HepG2 (cell line): ENCODE data around the gene CFAP221. TPM values are rescaled to one million over a fixed set of nuclear protein-coding genes. Genes with fewer than 3 reads are reported as not detected.
A peak's percentile ranks its signal among the peaks of the same experiment; 100 is the strongest.

Experiments used
- ATAC-seq: fragments of 200-7000 bp; cut with Tn5 transposase; 3 replicates; pipeline ENCODE4 v1.9.1; 2020; ENCODE audit warnings: mild to moderate bottlenecking, moderate library complexity
- BruUV-seq: library from RNA; stranded (reverse); fragments of 400-500 nt; replicated peaks from 2 replicates; lab custom pipeline; 2021; lab: Mats Ljungman, UMichigan
- CTCF ChIA-PET: fragments of 300-600 bp; formaldehyde crosslinking; extraction: SDS; loops from one replicate; lab custom pipeline; 2021; ENCODE audit warnings: low total read pairs, inconsistent platforms, low intra/inter-chr PET ratio; lab: Yijun Ruan, JAX
- POLR2A ChIA-PET: fragments of 350-600 bp; sonication (Branson Sonifier 250); formaldehyde crosslinking; loops from one replicate; lab custom pipeline; 2020; ENCODE audit warnings: antibody characterized with exemption, inconsistent platforms; lab: Yijun Ruan, JAX
- DNase-seq: peaks from one replicate; pipeline ENCODE4 v3.0.0-alpha.2; 2015; ENCODE audit warnings: low spot score
- FAIRE-seq: peaks from 3 replicates; lab custom pipeline; 2011; peaks lifted over from hg19 to GRCh38; lab: Jason Lieb, UNC
- H2AFZ ChIP-seq: one replicate; pipeline ENCODE4 v1.6.1; 2011; ENCODE audit warnings: low read length, inconsistent platforms
- H3K27ac ChIP-seq: fragments of 300-600 bp; 3 replicates; pipeline ENCODE4 v1.8.0; 2011; ENCODE audit warnings: mixed run types, mild to moderate bottlenecking, mixed read lengths, low read length, inconsistent platforms; ENCODE audit not compliant: insufficient read depth; ENCODE audit errors: extremely low read length
- H3K27me3 ChIP-seq, 2 experiments: fragments of 200-600 bp in 1 of 2; 2 replicates in 1 of 2; 3 replicates in 1 of 2; pipeline versions ENCODE4 v1.6.0 to v1.8.0; 2011; ENCODE audit warnings: low read length in 2 of 2, mild to moderate bottlenecking in 2 of 2, moderate library complexity in 2 of 2, inconsistent platforms in 1 of 2; ENCODE audit not compliant: insufficient read depth in 2 of 2, control insufficient read depth in 1 of 2
- H3K36me3 ChIP-seq, 2 experiments: fragments of 200-600 bp in 1 of 2; replicated peaks in 1 of 2; 2 replicates in 1 of 2; 3 replicates in 1 of 2; pipeline versions ENCODE4 v1.5.1 to v1.8.0; 2011; ENCODE audit warnings: low read length in 2 of 2, inconsistent platforms in 1 of 2; ENCODE audit not compliant: insufficient read depth in 2 of 2, control insufficient read depth in 1 of 2
- H3K4me1 ChIP-seq: 2 replicates; pipeline ENCODE4 v1.5.1; 2012; ENCODE audit warnings: low read length, inconsistent platforms; ENCODE audit not compliant: insufficient read depth
- H3K4me2 ChIP-seq: 2 replicates; pipeline ENCODE4 v1.6.0; 2011; ENCODE audit warnings: low read depth, low read length, inconsistent platforms
- H3K4me3 ChIP-seq, 3 experiments: fragments of 200-600 bp in 1 of 3; sonication (generic), shearing (Covaris generic) in 1 of 3; replicated peaks in 1 of 3; 2 replicates each; pipeline ENCODE4 v1.5.1; 2011 to 2016; ENCODE audit warnings: low read length in 3 of 3, inconsistent platforms in 2 of 3, low read depth in 2 of 3, mild to moderate bottlenecking in 2 of 3, control low read depth in 1 of 3, mixed read lengths in 1 of 3; ENCODE audit not compliant: insufficient read depth in 1 of 3
- H3K79me2 ChIP-seq: one replicate; pipeline ENCODE4 v1.6.1; 2011; ENCODE audit warnings: low read length, inconsistent platforms; ENCODE audit not compliant: insufficient read depth
- H3K9ac ChIP-seq: 2 replicates; pipeline ENCODE4 v1.6.0; 2011; ENCODE audit warnings: mild to moderate bottlenecking, low read depth, low read length, inconsistent platforms; ENCODE audit not compliant: insufficient read depth
- H3K9me3 ChIP-seq: 2 replicates; pipeline ENCODE4 v1.5.1; 2012; ENCODE audit warnings: mild to moderate bottlenecking, low read length
- H4K20me1 ChIP-seq: 2 replicates; pipeline ENCODE4 v1.6.0; 2011; ENCODE audit warnings: inconsistent platforms, mild to moderate bottlenecking, low read length, moderate library complexity; ENCODE audit not compliant: insufficient read depth
- FOXP4 ChIP-seq: sonication (generic); formaldehyde crosslinking; IDR thresholded peaks from 2 replicates; pipeline ENCODE4 v1.4.0; 2020; ENCODE audit warnings: missing genetic modification reagents
- KMT2A ChIP-seq: sonication (generic); formaldehyde crosslinking; IDR thresholded peaks from 2 replicates; pipeline ENCODE4 v1.4.0; 2020; ENCODE audit warnings: missing genetic modification reagents
- MAFK ChIP-seq, 2 experiments: IDR thresholded peaks in 1 of 2; conservative IDR thresholded peaks in 1 of 2; 2 replicates each; pipeline ENCODE4 v1.6.1; 2011; ENCODE audit warnings: improper control_type of control experiment in 2 of 2, low read length in 2 of 2
- MATR3 ChIP-seq: sonication (generic); formaldehyde crosslinking; IDR thresholded peaks from 2 replicates; pipeline ENCODE4 v1.4.0; 2020; ENCODE audit warnings: missing genetic modification reagents
- MBNL3 ChIP-seq: fragments of 250-450 bp; sonication (Bioruptor Pico); conservative IDR thresholded peaks from 2 replicates; pipeline ENCODE4 v1.8.0; 2022; ENCODE audit warnings: mild to moderate bottlenecking, inconsistent platforms
- NFATC3 ChIP-seq: sonication (generic); formaldehyde crosslinking; IDR thresholded peaks from 2 replicates; pipeline ENCODE4 v1.5.1; 2020; ENCODE audit warnings: mild to moderate bottlenecking, missing genetic modification reagents
- POLR2AphosphoS2 ChIP-seq: IDR thresholded peaks from 2 replicates; pipeline ENCODE4 v1.6.1; 2011; ENCODE audit warnings: low read depth, low read length, improper control_type of control experiment
- SP140L ChIP-seq: sonication (generic); formaldehyde crosslinking; IDR thresholded peaks from 2 replicates; pipeline ENCODE4 v1.4.0; 2020; ENCODE audit warnings: missing genetic modification reagents, borderline replicate concordance
- STAG1 ChIP-seq: sonication (generic); formaldehyde crosslinking; IDR thresholded peaks from 2 replicates; pipeline ENCODE4 v1.4.0; 2020; ENCODE audit warnings: missing genetic modification reagents
- ZNF318 ChIP-seq: sonication (generic); formaldehyde crosslinking; IDR thresholded peaks from 2 replicates; pipeline ENCODE4 v1.4.0; 2020; ENCODE audit warnings: mild to moderate bottlenecking, missing genetic modification reagents
- ZNF562 ChIP-seq: sonication (generic); formaldehyde crosslinking; IDR thresholded peaks from 2 replicates; pipeline ENCODE4 v1.8.0; 2022; ENCODE audit warnings: missing genetic modification reagents, borderline replicate concordance
- ZNF878 ChIP-seq: sonication (generic); formaldehyde crosslinking; IDR thresholded peaks from 2 replicates; pipeline ENCODE4 v1.8.1; 2023; ENCODE audit warnings: mild to moderate bottlenecking, missing genetic modification reagents, moderate library complexity
- ZSCAN25 ChIP-seq: sonication (generic); formaldehyde crosslinking; IDR thresholded peaks from 2 replicates; pipeline ENCODE4 v1.8.0; 2022; ENCODE audit warnings: mild to moderate bottlenecking, missing genetic modification reagents
- WGBS: methylation state at CpG from one replicate; pipeline ENCODE4 v1.1.6; 2017; ENCODE audit warnings: low lambda C conversion rate; 5-methylcytosine and 5-hydroxymethylcytosine counted together
- in situ Hi-C: cut with HindIII; loops from 2 replicates; pipeline ENCODE4 v1.10.0; 2017; ENCODE audit warnings: low pct_unique_long_range_greater_than_20kb; ENCODE audit not compliant: extremely low pct_ligation_motif_present
- intact Hi-C: fragments of 100-400 bp; cut with micrococcal nuclease; formaldehyde crosslinking; loops from one replicate; pipeline ENCODE4 v1.10.0; 2022; ENCODE audit not compliant: unreplicated experiment
- polyA plus RNA-seq, 8 experiments: library from polyadenylated mRNA; depleted of rRNA in 3 of 8; stranded (reverse) in 7 of 8; unstranded in 1 of 8; fragments of >200 nt; fragmentation: Illumina TruSeq in 4 of 8; extraction: Trizol in 4 of 8; gene quantifications; 2 replicates each; pipeline versions ENCODE4 v1.2.1 to v1.2.3, GENCODE V29; 2011 to 2016; ENCODE audit warnings: low read depth in 4 of 8, missing spikeins in 1 of 8, mixed read lengths in 1 of 8; ENCODE audit not compliant: insufficient read depth in 1 of 8
- total RNA-seq, 5 experiments: library from RNA; depleted of rRNA; stranded (reverse); fragments of >200 nt; fragmentation: Illumina TruSeq; extraction: Trizol; gene quantifications; 2 replicates each; pipeline ENCODE4 v1.2.3, GENCODE V29; 2016; ENCODE audit warnings: low read depth in 1 of 5
- TF ChIP-seq, protein P1 (sequence below): sonication (generic); formaldehyde crosslinking; IDR thresholded peaks from 2 replicates; pipeline ENCODE4 v1.5.0; 2020; ENCODE audit warnings: mild to moderate bottlenecking, missing genetic modification reagents, moderate library complexity

CFAP221 gene
- total and polyA plus RNA-seq, 2 of the 13 experiments (the other 11 are each of a cell fraction or from before 2014, with no cell fraction given), result not detected

DNA sequence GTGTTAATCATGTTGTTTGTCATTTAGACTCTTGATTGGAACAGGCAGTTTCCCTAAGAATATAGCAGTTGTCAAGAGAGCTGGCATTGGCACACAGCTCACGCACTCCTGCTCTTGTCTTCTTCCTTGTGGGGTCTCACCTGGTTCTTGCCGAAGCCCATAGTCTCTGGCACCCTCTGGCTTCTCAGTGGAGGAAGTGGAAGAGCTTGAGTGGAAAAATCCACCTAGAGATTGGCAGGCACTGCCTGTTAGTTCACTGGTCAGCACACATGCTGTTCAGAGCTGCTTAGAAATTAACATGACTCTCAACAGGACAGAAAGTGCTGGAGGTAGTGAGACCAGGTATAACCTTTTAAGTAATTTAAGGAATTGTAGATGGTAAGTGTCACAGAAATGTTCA lies 48.3 kb upstream of the CFAP221 start:
- peaks cover 16% of the 10 kb centered on the region for H3K4me1 ChIP-seq
- FAIRE-seq (no peak), ATAC-seq (no peak), DNase-seq (no peak)
- H3K27ac ChIP-seq, result no peak overlapping the region
- no peaks in the 10 kb centered on the region for H3K27me3 ChIP-seq
- no peak overlapping the region for H3K4me2 ChIP-seq
- peaks cover 18% of the 10 kb centered on the region for H3K9me3 ChIP-seq
- H3K79me2 ChIP-seq, result no peaks in the 10 kb centered on the region
- H3K36me3 ChIP-seq, result no peaks in the 10 kb centered on the region
- in situ Hi-C loops (no loop called here), intact Hi-C loops (no loop called here)
- BruUV-seq, result no TSS peak
- no peaks in the 10 kb centered on the region for H4K20me1 ChIP-seq
- CTCF ChIA-PET, result no interaction called here
- WGBS, result 62% methylated on average over 2 of the region's 2 CpGs
- H3K9ac ChIP-seq, result no peak overlapping the region
- POLR2A ChIA-PET, result interaction anchor here (0.7 to 2.0 kb wide), 2 partner anchors 8 to 182 kb away, joined by 4 to 6 read pairs; partner anchors contain the start of gene TMEM177
- no peak overlapping the region for H3K4me3 ChIP-seq
- no peak overlapping the region for H2AFZ ChIP-seq
- TF ChIP-seq FOXP4 (CRISPR knock-in tag), result no peak
- TF ChIP-seq KMT2A, result no peak
- no peak for TF ChIP-seq ZNF562 (CRISPR knock-in tag)
- TF ChIP-seq STAG1 (CRISPR knock-in tag), result peak; percentile 60
- TF ChIP-seq ZSCAN25, result no peak
- TF ChIP-seq MAFK (conservative IDR thresholded peaks at IDR 0.05 in 1 of 2, IDR thresholded peaks at IDR 0.05 in 1 of 2; ENCODE audit: low read length in 2 of 2), result no peak
- no peak for TF ChIP-seq SP140L (CRISPR knock-in tag)
- TF ChIP-seq, protein P1, sequence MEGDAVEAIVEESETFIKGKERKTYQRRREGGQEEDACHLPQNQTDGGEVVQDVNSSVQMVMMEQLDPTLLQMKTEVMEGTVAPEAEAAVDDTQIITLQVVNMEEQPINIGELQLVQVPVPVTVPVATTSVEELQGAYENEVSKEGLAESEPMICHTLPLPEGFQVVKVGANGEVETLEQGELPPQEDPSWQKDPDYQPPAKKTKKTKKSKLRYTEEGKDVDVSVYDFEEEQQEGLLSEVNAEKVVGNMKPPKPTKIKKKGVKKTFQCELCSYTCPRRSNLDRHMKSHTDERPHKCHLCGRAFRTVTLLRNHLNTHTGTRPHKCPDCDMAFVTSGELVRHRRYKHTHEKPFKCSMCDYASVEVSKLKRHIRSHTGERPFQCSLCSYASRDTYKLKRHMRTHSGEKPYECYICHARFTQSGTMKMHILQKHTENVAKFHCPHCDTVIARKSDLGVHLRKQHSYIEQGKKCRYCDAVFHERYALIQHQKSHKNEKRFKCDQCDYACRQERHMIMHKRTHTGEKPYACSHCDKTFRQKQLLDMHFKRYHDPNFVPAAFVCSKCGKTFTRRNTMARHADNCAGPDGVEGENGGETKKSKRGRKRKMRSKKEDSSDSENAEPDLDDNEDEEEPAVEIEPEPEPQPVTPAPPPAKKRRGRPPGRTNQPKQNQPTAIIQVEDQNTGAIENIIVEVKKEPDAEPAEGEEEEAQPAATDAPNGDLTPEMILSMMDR, result peak; percentile 53
- no peak for TF ChIP-seq MATR3 (CRISPR knock-in tag)
- no peak for TF ChIP-seq ZNF878 (CRISPR knock-in tag)
- no peak for TF ChIP-seq NFATC3 (CRISPR knock-in tag)
- TF ChIP-seq POLR2AphosphoS2, result no peak
- TF ChIP-seq ZNF318 (CRISPR knock-in tag), result no peak
- TF ChIP-seq MBNL3 (CRISPR knock-in tag), result no peak
